ENCODE data around the gene NDUFA7. TPM values are rescaled to one million over a fixed set of nuclear protein-coding genes. Genes with fewer than 3 reads are reported as not detected.

Gene NDUFA7
- total RNA-seq, 4 donors from 2014 or later = 23.8 to 40.6 (median 32.8) TPM

DNA sequence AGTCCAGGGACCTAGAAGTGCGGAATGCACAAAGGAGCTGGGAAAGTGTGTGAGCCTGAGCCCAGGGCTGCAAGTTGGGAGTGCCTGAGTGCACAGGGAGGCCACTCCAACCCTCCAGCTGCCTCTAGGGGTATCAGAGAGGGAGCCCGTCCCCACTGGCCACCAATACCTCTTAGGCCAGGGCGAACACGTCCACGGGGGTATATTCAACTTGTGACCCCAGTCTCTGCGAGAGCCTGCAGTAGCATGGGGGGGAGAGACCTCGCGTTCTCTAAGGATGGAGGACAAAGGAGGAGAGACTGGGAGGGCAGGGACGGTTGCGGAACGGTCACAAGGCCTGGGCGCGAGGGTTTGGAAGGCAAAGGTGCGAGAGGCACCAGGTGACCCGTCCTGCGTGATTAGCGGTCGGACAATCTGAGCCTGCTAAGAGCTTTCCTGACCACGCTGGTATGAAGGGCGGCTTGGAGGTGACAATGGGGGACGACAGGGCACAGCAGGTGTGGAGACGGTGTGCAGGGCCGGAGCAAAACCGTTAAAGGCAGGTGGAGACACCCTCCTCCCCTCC lies 13.7 kb downstream of the NDUFA7 start:
- Histone ChIP-seq H3K4me3 (peak overlapping the region; percentile 48 to 80 (median 54)), H3K36me3 (peaks cover 0 to 41% (median 5%) of the 10 kb centered on the region in 3 donors), H3K27ac (peak overlapping the region; percentile 46 to 83 (median 79)), H3K9me3 (no peaks in the 10 kb centered on the region), H3K4me1 (peaks cover 22 to 54% (median 26%) of the 10 kb centered on the region in 3 donors), H3K27me3 (no peaks in the 10 kb centered on the region)
- WGBS, 2 donors = 28 to 31% methylated on average over 19 to 20 of the region's 24 CpGs
- intact Hi-C loops (cut with DNase I) = no loop called here
- TF ChIP-seq, protein P1, sequence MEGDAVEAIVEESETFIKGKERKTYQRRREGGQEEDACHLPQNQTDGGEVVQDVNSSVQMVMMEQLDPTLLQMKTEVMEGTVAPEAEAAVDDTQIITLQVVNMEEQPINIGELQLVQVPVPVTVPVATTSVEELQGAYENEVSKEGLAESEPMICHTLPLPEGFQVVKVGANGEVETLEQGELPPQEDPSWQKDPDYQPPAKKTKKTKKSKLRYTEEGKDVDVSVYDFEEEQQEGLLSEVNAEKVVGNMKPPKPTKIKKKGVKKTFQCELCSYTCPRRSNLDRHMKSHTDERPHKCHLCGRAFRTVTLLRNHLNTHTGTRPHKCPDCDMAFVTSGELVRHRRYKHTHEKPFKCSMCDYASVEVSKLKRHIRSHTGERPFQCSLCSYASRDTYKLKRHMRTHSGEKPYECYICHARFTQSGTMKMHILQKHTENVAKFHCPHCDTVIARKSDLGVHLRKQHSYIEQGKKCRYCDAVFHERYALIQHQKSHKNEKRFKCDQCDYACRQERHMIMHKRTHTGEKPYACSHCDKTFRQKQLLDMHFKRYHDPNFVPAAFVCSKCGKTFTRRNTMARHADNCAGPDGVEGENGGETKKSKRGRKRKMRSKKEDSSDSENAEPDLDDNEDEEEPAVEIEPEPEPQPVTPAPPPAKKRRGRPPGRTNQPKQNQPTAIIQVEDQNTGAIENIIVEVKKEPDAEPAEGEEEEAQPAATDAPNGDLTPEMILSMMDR (IDR thresholded peaks at IDR 0.05) = no peak
- TF ChIP-seq POLR2A (IDR thresholded peaks at IDR 0.05) = no peak
- no peak for DNase-seq

DNA sequence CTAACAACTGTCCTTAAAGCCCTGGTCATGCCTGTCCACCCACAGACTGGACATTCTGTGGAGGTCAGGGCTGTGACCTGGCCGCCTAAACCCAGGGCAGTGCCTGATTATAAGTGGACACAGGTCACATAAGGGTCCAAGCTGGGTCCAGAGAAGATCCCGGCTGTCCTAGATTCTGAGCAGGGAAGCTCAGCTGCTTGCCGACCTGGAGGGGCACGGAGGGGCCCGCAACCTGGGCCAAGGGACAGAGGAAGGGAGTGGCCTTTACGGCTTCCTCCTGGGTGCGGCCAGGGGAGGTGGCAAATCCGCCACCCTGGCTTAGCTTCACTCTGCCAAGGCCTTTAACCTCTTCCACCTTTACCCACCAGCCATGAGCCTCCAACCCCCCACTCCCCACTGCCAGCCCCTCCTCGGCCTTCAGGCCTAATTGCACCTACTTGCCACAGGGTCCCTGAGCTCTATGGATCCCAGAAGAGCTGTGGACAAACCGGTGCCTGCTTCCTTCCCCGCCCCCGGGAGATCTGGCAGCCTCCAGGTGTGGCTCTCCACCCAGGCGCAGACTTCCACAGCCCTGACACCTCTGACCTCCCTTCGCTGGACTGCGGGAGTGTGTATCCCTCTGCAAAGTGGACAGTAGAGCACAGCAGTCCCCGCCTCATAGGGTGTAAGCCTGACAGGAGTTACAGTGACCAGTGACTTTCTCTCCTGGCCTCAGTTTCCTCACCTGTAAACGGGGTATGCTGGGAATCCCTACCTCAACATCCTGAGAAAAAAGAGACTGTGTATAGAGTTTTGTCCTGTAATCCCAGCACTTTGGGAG lies 14.7 kb downstream of the NDUFA7 start:
- H3K36me3 ChIP-seq = peaks cover 0 to 41% (median 5%) of the 10 kb centered on the region in 3 donors
- peak overlapping the region in 1 of 4 donors; percentile 80 for H3K4me3 ChIP-seq
- no peak for DNase-seq
- peaks cover 16 to 44% (median 19%) of the 10 kb centered on the region in 3 donors for H3K4me1 ChIP-seq
- TF ChIP-seq, protein P1 (IDR thresholded peaks at IDR 0.05) = no peak
- TF ChIP-seq POLR2A (IDR thresholded peaks at IDR 0.05) = no peak
- H3K27ac ChIP-seq = peak overlapping the region in 2 of 4 donors; percentile 16 to 17
- H3K27me3 ChIP-seq = no peaks in the 10 kb centered on the region
- intact Hi-C loops (cut with DNase I) = no loop called here
- 52 to 73% methylated on average over 2 to 12 of the region's 17 CpGs for WGBS, 2 donors
- H3K9me3 ChIP-seq = no peaks in the 10 kb centered on the region

DNA sequence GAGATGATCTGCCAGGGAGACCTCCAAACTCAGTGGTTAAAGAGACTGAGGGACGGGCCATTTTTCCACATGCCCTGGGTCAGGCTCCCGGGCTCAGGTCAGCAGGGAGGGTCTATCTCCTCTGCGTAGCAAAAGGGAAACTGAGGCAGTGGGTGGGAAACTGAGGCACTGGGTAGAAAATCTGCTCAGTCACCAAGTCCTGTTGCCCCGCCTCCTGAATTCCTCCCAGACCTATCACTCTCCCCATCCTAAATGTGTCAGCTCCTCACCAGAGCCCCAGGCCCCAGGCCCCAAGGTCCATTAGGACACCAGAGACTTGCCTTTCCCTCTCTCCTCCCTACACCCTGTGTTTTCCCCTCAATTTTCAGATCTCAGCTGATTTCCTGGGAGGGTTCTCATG lies 15.4 kb downstream of the NDUFA7 start:
- intact Hi-C loops (cut with DNase I) = no loop called here
- no peak overlapping the region for H3K4me3 ChIP-seq
- no peak for DNase-seq
- WGBS, 2 donors = 80 to 81% methylated on average over 2 to 4 of the region's 4 CpGs
- H3K27me3 ChIP-seq = no peaks in the 10 kb centered on the region
- peaks cover 16 to 41% (median 19%) of the 10 kb centered on the region in 3 donors for H3K4me1 ChIP-seq
- H3K36me3 ChIP-seq = peaks cover 0 to 34% (median 5%) of the 10 kb centered on the region in 3 donors
- TF ChIP-seq POLR2A (IDR thresholded peaks at IDR 0.05) = no peak
- TF ChIP-seq, protein P1 (IDR thresholded peaks at IDR 0.05) = no peak
- peak overlapping the region in 2 of 4 donors; percentile 16 to 17 for H3K27ac ChIP-seq
- no peaks in the 10 kb centered on the region for H3K9me3 ChIP-seq

DNA sequence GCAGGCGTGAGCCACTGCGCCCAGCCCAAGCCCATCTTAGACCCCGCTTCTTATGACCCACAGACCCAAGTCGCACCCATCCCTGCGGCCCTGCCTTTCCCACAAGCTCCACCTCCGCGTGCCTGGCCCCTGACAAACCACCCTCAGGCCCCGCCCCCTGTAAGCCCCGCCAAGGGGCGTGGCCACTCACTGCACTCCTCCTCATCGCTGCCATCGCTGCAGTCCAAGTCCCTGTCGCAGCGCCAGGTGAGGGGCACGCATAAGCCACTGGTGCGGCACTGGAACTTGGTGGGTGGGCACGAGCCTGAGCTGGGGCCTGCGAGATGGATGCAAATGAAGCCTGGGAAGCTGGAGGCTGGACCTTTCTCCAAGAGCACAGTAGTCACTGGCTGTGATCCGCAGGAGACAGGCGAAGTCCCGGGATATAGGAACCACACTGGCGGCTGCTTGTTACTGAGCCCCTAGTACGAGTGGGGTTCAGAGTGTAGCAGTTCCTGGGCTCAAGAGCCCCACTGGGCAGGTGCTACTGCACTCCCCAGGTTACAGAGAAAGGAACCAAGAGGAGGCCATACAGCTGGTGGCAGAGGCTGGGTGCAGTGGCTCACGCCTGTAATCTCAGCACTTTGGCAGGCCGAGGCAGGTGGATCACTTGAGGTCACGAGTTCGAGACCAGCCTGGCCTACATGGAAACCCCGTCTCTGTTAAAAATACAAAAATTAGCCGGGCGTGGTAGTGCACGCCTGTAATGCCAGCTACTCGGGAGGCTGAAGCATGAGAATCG lies 16.1 kb downstream of the NDUFA7 start:
- H3K36me3 ChIP-seq = peaks cover 0 to 27% (median 5%) of the 10 kb centered on the region in 3 donors
- H3K27me3 ChIP-seq = no peaks in the 10 kb centered on the region
- intact Hi-C loops (cut with DNase I) = no loop called here
- no peak overlapping the region for H3K27ac ChIP-seq
- WGBS, 2 donors = 83 to 95% methylated on average over 14 to 17 of the region's 33 CpGs
- no peak for DNase-seq
- H3K9me3 ChIP-seq = no peaks in the 10 kb centered on the region
- peaks cover 16 to 40% (median 19%) of the 10 kb centered on the region in 3 donors for H3K4me1 ChIP-seq
- TF ChIP-seq POLR2A (IDR thresholded peaks at IDR 0.05) = no peak
- TF ChIP-seq, protein P1 (IDR thresholded peaks at IDR 0.05) = no peak
- H3K4me3 ChIP-seq = no peak overlapping the region

All from esophagus squamous epithelium (tissue), 5 donors.